GM12878 (cell line): ENCODE measurements around the gene TGFB2. TPM values are rescaled to one million over a fixed set of nuclear protein-coding genes. Genes with fewer than 3 reads are reported as not detected.

Experiments used
- ATAC-seq: fragments of 200-7000 bp; cut with Tn5 transposase; 3 replicates; pipeline ENCODE4 v1.9.1; 2020; ENCODE audit warnings: mild to moderate bottlenecking, moderate library complexity
- BruUV-seq: library from RNA; stranded (reverse); fragments of 400-500 nt; replicated peaks from 2 replicates; lab custom pipeline; 2021; lab: Mats Ljungman, UMichigan
- CTCF ChIA-PET: fragments of 300-600 bp; sonication (Branson Sonifier 250); formaldehyde crosslinking; extraction: SDS; loops from one replicate; lab custom pipeline; 2021; ENCODE audit warnings: inconsistent platforms; lab: Yijun Ruan, JAX
- POLR2A ChIA-PET: fragments of 350-600 bp; formaldehyde crosslinking; extraction: SDS; loops from one replicate; lab custom pipeline; 2021; ENCODE audit warnings: inconsistent platforms; lab: Charles Lee
- RAD21 ChIA-PET: fragments of 300-600 bp; sonication (Branson Sonifier 250); formaldehyde crosslinking; loops from one replicate; lab custom pipeline; 2023; ENCODE audit warnings: antibody characterized with exemption; ENCODE audit not compliant: unreplicated experiment; lab: Charles Lee
- SMC1A ChIA-PET: fragments of 300-600 bp; sonication (Branson Sonifier 250); formaldehyde crosslinking; loops from one replicate; lab custom pipeline; 2023; ENCODE audit not compliant: unreplicated experiment, uncharacterized antibody; lab: Charles Lee
- DNase-seq: peaks from one replicate; pipeline ENCODE4 v3.0.0-alpha.2; 2011; ENCODE audit warnings: low read depth, low spot score
- FAIRE-seq: peaks from 3 replicates; lab custom pipeline; 2011; peaks lifted over from hg19 to GRCh38; lab: Jason Lieb, UNC
- H2AFZ ChIP-seq: 2 replicates; pipeline ENCODE4 v1.6.0; 2011; ENCODE audit warnings: low read depth, low read length, control low read depth; ENCODE audit not compliant: control insufficient read depth
- H3K27ac ChIP-seq: 2 replicates; pipeline ENCODE4 v1.5.1; 2011; ENCODE audit warnings: control low read depth; ENCODE audit not compliant: control insufficient read depth, insufficient read depth
- H3K27me3 ChIP-seq, 2 experiments: replicated peaks in 1 of 2; 2 replicates each; pipeline versions ENCODE4 v1.6.0 to v1.6.1; 2011; ENCODE audit warnings: low read length in 1 of 2; ENCODE audit not compliant: control insufficient read depth in 2 of 2, insufficient read depth in 2 of 2
- H3K36me3 ChIP-seq, 2 experiments: 2 replicates each; pipeline ENCODE4 v1.5.1; 2011; ENCODE audit warnings: low read length in 1 of 2; ENCODE audit not compliant: control insufficient read depth in 2 of 2, insufficient read depth in 2 of 2
- H3K4me1 ChIP-seq: 2 replicates; pipeline ENCODE4 v1.6.1; 2011; ENCODE audit warnings: mild to moderate bottlenecking, low read length, moderate library complexity, mixed read lengths; ENCODE audit not compliant: control insufficient read depth, insufficient read depth
- H3K4me2 ChIP-seq: 2 replicates; pipeline ENCODE4 v1.6.0; 2011; ENCODE audit warnings: control low read depth; ENCODE audit not compliant: control insufficient read depth, insufficient read depth
- H3K4me3 ChIP-seq: fragments of 200-600 bp; sonication (generic); 2 replicates; pipeline ENCODE4 v1.5.1; 2016
- H3K79me2 ChIP-seq: 2 replicates; pipeline ENCODE4 v1.6.0; 2011; ENCODE audit warnings: low read length; ENCODE audit not compliant: control insufficient read depth, insufficient read depth
- H3K9ac ChIP-seq: 2 replicates; pipeline ENCODE4 v1.8.0; 2011; ENCODE audit warnings: low read length, control low read depth, mixed read lengths; ENCODE audit not compliant: control insufficient read depth, insufficient read depth
- H3K9me3 ChIP-seq: replicated peaks from 3 replicates; pipeline ENCODE4 v1.5.1; 2011; ENCODE audit warnings: mild to moderate bottlenecking, low read length; ENCODE audit not compliant: control insufficient read depth, insufficient read depth
- H4K20me1 ChIP-seq: 2 replicates; pipeline ENCODE4 v1.6.0; 2011; ENCODE audit not compliant: control insufficient read depth, insufficient read depth
- BACH1 ChIP-seq: fragments of 450-650 bp; IDR thresholded peaks from 2 replicates; pipeline ENCODE4 v1.6.1; 2017; ENCODE audit warnings: mild to moderate bottlenecking, borderline replicate concordance
- JUND ChIP-seq: IDR thresholded peaks from 2 replicates; pipeline ENCODE4 v1.6.1; 2012; ENCODE audit warnings: low read depth, mild to moderate bottlenecking, low read length, improper control_type of control experiment, moderate library complexity
- ZBED1 ChIP-seq: IDR thresholded peaks from 2 replicates; pipeline ENCODE4 v1.6.1; 2016; ENCODE audit warnings: borderline replicate concordance
- WGBS: methylation state at CpG from one replicate; pipeline ENCODE4 v1.1.6; 2016; ENCODE audit warnings: low lambda C conversion rate; ENCODE audit not compliant: insufficient replicate concordance, insufficient coverage; ENCODE audit errors: missing lambda C conversion rate; 5-methylcytosine and 5-hydroxymethylcytosine counted together
- in situ Hi-C: fragments of 300-500 bp; cut with MboI; formaldehyde crosslinking; loops from 9 replicates; pipeline ENCODE4 v1.14.3; 2018; ENCODE audit warnings: mixed read lengths
- intact Hi-C: fragments of 100-400 bp; cut with micrococcal nuclease; formaldehyde crosslinking; loops from one replicate; pipeline ENCODE4 v1.14.2; 2022; ENCODE audit not compliant: unreplicated experiment
- polyA plus RNA-seq, 11 experiments: library from polyadenylated mRNA; depleted of rRNA in 4 of 11; unstranded in 6 of 11; stranded (reverse) in 5 of 11; fragments of >200 nt; fragmentation: Nextera tagmentation in 4 of 11; fragmentation: Illumina TruSeq in 1 of 11; extraction: Ambion mirVana in 4 of 11; extraction: Trizol in 1 of 11; gene quantifications; 1 replicate in 1 of 11; 2 replicates in 10 of 11; pipeline versions ENCODE4 v1.2.1 to v1.2.3, GENCODE V29; 2011 to 2016; ENCODE audit warnings: inconsistent platforms in 2 of 11, missing spikeins in 2 of 11, low read depth in 1 of 11
- total RNA-seq, 4 experiments: library from RNA; depleted of rRNA in 3 of 4; stranded (reverse); fragments of >200 nt in 3 of 4; fragmentation: Illumina TruSeq in 1 of 4; extraction: Trizol in 1 of 4; gene quantifications; 2 replicates each; pipeline versions ENCODE4 v1.2.1 to v1.2.3, GENCODE V29; 2013 to 2021
- TF ChIP-seq, protein P1 (sequence below): fragments of 450-650 bp; IDR thresholded peaks from 2 replicates; pipeline ENCODE4 v1.6.1; 2018; ENCODE audit warnings: mild to moderate bottlenecking, low read depth, moderate library complexity; ENCODE audit not compliant: partially characterized antibody
- TF ChIP-seq, protein P2 (sequence below): fragments of 450-650 bp; IDR thresholded peaks from 2 replicates; pipeline ENCODE4 v1.6.1; 2014; ENCODE audit warnings: mild to moderate bottlenecking

Gene TGFB2
- total and polyA plus RNA-seq, 10 of the 15 experiments (the other 5 are each of a cell fraction or from before 2014, with no cell fraction given), result 0.03 to 0.11 (median 0.04) TPM; not detected in 6

DNA sequence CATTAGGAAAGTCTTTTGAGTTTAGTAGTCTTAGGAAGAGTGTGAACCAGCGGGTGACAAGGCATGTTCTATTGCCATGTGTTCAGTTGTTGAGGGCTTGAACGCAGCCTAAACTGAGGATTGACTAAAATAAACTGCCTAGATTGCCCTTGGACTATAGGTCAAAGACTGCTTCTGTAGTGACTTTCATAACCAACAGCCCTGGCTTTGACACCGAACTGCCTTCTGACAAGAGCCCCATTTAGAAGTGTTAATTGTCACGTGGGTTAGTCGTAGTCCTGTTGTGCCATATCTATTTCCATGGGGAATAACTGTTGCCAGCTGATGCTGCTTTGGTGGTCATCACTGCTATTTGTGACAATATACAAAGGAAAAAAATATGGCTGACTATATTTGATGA, 90.4 kb downstream of the TGFB2 start:
- RAD21 ChIA-PET, result no interaction called here
- no peak for DNase-seq

More for the DNA sequence above, 90.4 kb downstream of the TGFB2 start:
- Histone ChIP-seq H3K4me3 (no peak overlapping the region), H3K9ac (no peak overlapping the region), H3K4me2 (no peak overlapping the region), H3K36me3 (no peaks in the 10 kb centered on the region), H2AFZ (no peak overlapping the region), H3K4me1 (no peaks in the 10 kb centered on the region), H3K27ac (no peak overlapping the region), H3K79me2 (no peaks in the 10 kb centered on the region), H3K9me3 (no peaks in the 10 kb centered on the region), H3K27me3 (no peaks in the 10 kb centered on the region), H4K20me1 (no peaks in the 10 kb centered on the region)
- in situ Hi-C loops (no loop called here), intact Hi-C loops (no loop called here)
- no TSS peak for BruUV-seq
- POLR2A ChIA-PET, result no interaction called here
- ATAC-seq, result no peak
- CTCF ChIA-PET, result no interaction called here
- TF ChIP-seq ZBED1, result no peak
- TF ChIP-seq, protein P1, sequence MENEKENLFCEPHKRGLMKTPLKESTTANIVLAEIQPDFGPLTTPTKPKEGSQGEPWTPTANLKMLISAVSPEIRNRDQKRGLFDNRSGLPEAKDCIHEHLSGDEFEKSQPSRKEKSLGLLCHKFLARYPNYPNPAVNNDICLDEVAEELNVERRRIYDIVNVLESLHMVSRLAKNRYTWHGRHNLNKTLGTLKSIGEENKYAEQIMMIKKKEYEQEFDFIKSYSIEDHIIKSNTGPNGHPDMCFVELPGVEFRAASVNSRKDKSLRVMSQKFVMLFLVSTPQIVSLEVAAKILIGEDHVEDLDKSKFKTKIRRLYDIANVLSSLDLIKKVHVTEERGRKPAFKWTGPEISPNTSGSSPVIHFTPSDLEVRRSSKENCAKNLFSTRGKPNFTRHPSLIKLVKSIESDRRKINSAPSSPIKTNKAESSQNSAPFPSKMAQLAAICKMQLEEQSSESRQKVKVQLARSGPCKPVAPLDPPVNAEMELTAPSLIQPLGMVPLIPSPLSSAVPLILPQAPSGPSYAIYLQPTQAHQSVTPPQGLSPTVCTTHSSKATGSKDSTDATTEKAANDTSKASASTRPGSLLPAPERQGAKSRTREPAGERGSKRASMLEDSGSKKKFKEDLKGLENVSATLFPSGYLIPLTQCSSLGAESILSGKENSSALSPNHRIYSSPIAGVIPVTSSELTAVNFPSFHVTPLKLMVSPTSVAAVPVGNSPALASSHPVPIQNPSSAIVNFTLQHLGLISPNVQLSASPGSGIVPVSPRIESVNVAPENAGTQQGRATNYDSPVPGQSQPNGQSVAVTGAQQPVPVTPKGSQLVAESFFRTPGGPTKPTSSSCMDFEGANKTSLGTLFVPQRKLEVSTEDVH, result no peak
- no peak for TF ChIP-seq JUND
- TF ChIP-seq BACH1, result no peak
- TF ChIP-seq, protein P2, sequence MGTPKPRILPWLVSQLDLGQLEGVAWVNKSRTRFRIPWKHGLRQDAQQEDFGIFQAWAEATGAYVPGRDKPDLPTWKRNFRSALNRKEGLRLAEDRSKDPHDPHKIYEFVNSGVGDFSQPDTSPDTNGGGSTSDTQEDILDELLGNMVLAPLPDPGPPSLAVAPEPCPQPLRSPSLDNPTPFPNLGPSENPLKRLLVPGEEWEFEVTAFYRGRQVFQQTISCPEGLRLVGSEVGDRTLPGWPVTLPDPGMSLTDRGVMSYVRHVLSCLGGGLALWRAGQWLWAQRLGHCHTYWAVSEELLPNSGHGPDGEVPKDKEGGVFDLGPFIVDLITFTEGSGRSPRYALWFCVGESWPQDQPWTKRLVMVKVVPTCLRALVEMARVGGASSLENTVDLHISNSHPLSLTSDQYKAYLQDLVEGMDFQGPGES, result no peak
- no peak for FAIRE-seq
- SMC1A ChIA-PET, result no interaction called here
- 33% methylated on average over 5 of the region's 5 CpGs for WGBS
